Embryonic facial prominence (tissue), 1 donor: Measurements from ENCODE around the gene LILRA2.
"Not testable (repeated sequence)": the region's sequence is repeated elsewhere in the genome, so short reads cannot be mapped to it uniquely, and the experiment has no call there.

Source experiments
- DNase-seq: peaks from one replicate; pipeline ENCODE4 v3.0.0-alpha.2; 2016; ENCODE audit errors: extremely low spot score

LILRA2 gene

GRCh38 chr19:54573330-54573872 lies at the start of gene LILRA2:
Gene LILRA2, plus strand, starts transcription at chr19:54573790. Its CDS starts 89 bp downstream, at chr19:54573879.
- no peak for DNase-seq

- no peak for DNase-seq
These were observed 48.0 kb upstream of the LILRA2 start for GRCh38 chr19:54525636-54526035.

GRCh38 chr19:54526972-54527371 lies 46.6 kb upstream of the LILRA2 start:
- no peak for DNase-seq

- no peak for DNase-seq
These were observed 42.7 kb upstream of the LILRA2 start for GRCh38 chr19:54530866-54531265.

- no peak for DNase-seq
These were observed 41.1 kb upstream of the LILRA2 start for GRCh38 chr19:54532528-54532927.

- DNase-seq, result no peak
These were observed 40.1 kb upstream of the LILRA2 start for GRCh38 chr19:54533476-54533875.

- no peak for DNase-seq
These were observed 39.4 kb upstream of the LILRA2 start for GRCh38 chr19:54534156-54534555.

- DNase-seq, result no peak
These were observed 38.0 kb upstream of the LILRA2 start for GRCh38 chr19:54535601-54536000.

- no peak for DNase-seq
These were observed 36.6 kb upstream of the LILRA2 start for GRCh38 chr19:54536956-54537355.

GRCh38 chr19:54541712-54542111 lies 31.9 kb upstream of the LILRA2 start:
- DNase-seq, result no peak

GRCh38 chr19:54548806-54549205 lies 24.8 kb upstream of the LILRA2 start:
- DNase-seq, result no peak

- DNase-seq, result no peak
These were observed 24.4 kb upstream of the LILRA2 start for GRCh38 chr19:54549224-54549623.

- no peak for DNase-seq
These were observed 22.3 kb upstream of the LILRA2 start for GRCh38 chr19:54551293-54551692.

- no peak for DNase-seq
These were observed 21.4 kb upstream of the LILRA2 start for GRCh38 chr19:54551950-54552912.

- DNase-seq, result no peak
These were observed 20.7 kb upstream of the LILRA2 start for GRCh38 chr19:54552913-54553310.

GRCh38 chr19:54554006-54554405 lies 19.6 kb upstream of the LILRA2 start:
- no peak for DNase-seq

- no peak for DNase-seq
These were observed 18.7 kb upstream of the LILRA2 start for GRCh38 chr19:54554896-54555295.

GRCh38 chr19:54556194-54556593 lies 17.4 kb upstream of the LILRA2 start:
- no peak for DNase-seq

- no peak for DNase-seq
These were observed 15.3 kb upstream of the LILRA2 start for GRCh38 chr19:54558339-54558738.

- no peak for DNase-seq
These were observed 12.7 kb upstream of the LILRA2 start for GRCh38 chr19:54560881-54561385.

- no peak for DNase-seq
These were observed 11.8 kb upstream of the LILRA2 start for GRCh38 chr19:54561840-54562239.

GRCh38 chr19:54563206-54563605 lies 10.4 kb upstream of the LILRA2 start:
- not testable (repeated sequence) for DNase-seq

GRCh38 chr19:54570316-54570715 lies 3.3 kb upstream of the LILRA2 start:
- DNase-seq, result no peak
